ENCODE results near the gene NECAB3.
"Not testable (repeated sequence)": the region's sequence is repeated elsewhere in the genome, so short reads cannot be mapped to it uniquely, and the experiment has no call there.

Gene NECAB3, protein sequence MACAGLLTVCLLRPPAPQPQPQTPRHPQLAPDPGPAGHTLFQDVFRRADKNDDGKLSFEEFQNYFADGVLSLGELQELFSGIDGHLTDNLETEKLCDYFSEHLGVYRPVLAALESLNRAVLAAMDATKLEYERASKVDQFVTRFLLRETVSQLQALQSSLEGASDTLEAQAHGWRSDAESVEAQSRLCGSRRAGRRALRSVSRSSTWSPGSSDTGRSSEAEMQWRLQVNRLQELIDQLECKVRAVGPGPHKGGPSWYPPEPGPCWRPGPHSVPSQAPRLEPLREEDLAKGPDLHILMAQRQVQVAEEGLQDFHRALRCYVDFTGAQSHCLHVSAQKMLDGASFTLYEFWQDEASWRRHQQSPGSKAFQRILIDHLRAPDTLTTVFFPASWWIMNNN

DNA sequence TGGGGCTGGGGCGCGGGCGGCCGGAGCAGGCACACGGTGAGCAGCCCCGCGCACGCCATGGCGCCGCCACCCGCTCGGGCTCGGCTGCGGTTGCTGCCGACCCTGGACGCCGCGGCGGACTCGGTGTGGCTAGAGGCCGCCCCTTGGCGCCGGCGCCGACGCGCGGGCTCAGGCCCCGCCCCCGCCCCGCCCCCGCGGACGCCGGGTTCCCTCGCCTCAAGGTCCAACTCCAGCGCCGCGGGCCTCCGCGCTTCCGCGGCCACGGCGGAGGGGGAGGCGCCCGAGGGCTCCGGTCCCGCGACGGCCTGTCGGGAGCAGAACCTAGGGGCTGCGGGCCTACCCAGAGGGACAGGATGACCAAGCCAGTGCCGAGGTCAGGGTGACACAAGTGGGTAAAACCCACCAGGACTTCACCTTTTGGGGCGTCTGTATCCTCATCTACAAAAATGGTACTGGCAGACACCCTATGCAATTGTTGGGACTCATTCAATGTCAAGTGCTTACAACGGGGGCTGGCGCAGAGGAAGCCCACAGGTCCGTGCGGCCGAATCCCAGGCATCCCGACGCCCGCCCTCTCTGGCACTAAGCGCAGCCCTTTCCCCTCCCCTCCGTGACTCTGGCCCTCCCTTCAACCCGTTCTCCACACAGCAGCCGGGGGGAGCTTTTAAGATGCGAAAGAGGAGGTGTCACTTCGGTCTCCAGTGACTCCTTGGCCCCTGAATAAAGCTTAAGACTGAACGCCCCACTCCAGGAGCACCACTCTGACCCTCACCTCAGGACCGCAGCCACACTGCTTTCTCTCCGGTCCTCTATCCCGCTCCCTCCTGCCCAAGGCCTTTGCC, at the start of gene NECAB3:
NECAB3 (minus strand) TSS at position 135 of the 842 bp plus-strand sequence; CDS start at position 59, 76 bp downstream.
- DNase-seq = no peak

DNA sequence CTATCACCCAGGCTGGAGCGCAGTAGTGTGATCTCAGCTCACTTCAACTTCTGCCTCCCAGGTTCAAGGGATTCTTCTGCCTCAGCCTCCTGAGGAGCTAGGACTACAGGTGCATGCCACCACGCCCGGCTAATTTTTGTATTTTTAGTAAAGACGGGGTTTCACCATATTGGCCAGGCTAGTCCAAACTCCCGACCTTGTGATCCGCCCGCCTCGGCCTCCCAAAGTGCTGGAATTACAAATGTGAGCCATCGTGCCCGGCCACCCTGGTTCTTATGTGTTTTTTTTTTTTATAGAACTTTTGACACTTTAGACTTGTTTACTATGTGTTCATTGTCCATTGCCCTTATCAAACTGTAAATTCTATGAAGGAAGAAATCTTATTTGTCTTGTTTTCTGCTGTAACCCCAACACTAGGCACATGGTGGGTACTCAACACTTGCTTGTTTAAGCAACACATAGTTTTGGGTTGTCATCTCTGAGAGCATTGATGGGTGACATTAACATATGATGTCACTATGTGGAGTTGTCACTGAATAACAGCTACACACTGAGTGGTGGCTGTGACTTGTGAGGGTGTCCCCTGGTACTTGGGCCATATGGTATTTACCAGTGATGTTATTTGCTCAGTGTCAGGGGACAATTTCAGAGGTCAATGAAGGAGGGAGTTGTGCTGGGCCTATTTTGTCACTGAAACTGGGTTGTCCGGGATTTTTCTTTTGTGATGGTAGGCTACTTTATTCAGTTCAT, 47.3 kb upstream of the NECAB3 start:
- DNase-seq = no peak

DNA sequence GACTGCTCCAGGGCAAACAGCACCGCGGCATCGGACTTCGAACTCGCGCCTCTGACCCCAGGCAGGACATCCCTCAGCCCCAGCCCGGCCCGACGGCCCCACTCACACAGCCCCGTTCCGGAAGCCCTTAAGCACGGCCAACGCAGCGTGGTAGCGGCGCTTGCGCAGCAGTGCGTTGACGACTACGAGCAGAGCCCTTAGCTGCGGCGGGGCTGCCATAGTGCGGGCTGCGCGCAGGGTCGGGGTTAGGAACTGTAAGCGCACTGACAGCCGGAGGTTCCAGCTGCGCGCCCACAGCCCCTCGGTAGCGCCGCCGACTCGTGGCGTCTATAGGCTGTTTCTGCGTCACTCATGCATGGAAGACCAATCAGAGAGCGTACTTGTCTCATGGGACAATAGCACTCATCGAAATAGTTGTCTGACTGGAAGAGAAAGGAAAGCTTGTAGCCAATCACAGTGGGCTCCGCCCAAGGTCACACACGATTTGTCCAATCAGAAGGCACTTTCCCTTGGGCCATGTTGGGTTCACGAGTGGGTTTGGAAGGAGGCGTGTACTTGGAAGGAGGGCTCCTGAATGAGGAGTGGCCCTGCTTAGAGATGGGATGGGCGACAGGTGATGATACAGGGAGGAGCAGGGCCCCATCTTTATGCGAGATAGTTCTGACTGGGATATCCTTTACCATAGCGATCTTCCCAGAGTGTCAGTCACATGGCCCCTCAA, 45.9 kb upstream of the NECAB3 start, which contains the start of gene PXMP4:
PXMP4 (minus strand) TSS at position 322 of the 721 bp plus-strand sequence; CDS start at position 219, 103 bp downstream.
- DNase-seq = peak; percentile 93

DNA sequence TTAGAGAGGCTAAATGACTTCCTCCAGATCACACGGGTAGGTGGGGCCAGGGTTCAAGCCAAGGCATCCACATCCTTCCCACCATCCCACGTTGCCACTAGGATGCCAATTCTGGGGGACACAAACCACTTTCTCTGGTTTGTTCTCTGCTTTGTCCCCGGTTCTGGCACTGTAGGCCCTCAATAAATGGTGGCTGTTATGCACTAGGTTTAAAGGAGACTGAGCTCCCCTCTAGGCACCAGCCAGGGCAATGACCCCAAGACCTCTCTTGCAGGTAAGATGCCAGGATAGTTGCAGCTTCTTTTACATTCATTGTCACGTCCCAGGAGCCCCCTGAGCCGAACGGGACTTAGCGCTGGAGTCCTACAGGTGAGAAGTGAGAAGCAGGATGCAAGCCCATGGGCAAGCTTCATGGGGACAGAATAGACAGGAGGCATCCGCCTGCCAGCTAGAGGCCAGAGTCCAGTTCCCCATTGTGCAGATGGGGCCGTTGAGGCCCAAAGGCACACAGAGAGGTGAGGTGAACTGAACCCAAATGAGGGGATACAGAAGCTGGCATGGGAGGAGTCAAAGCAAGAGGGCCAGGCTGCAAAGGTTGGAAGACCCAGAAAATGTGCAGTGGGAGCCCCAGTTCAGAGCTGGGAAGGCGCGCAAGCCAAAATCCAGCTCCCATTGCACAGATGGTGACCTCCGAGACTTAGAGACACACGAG, 45.2 kb upstream of the NECAB3 start:
- no peak for DNase-seq

DNA sequence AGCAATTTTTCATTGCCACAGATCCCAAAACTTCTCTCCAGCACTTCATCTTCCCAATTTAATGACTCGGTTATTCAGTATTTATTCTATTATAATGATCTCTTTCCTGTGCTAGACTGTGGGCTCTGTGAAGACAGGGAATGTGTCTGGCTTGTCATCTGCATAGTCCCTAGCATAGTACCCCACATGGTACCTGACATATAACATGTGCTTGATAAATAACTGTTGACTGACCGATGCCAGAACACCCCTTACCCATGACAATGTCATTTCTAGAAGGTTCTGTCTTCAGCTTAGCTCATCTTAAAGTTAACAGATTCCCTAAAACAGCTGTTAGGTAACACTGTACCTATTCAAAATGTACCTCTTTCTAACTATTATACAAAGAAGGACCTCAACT, 42.3 kb upstream of the NECAB3 start:
- DNase-seq = no peak

DNA sequence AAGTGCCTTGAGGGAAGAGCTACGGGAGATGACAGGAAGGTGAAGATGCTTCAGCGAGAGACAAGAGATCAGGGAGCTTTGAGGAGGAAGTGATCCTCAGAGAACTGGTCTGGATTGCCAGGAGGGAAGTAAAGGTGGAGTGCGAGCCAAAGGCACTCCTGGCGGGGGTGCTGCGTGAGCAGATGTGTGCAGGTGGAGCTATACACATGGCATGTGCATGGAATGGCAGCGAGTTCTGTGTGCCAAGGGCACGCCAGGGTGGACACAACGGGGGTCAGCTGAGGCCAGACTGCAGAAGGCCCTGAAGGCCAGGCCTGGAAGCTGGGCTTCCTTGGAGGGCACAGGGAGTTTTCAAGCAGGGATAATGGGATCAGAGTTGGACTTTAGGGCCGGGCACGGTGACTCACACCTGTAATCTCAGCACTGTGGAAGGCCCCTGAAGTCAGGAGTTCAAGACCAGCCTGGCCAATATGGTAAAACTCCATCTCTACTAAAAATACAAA, 39.7 kb upstream of the NECAB3 start:
- no peak for DNase-seq

DNA sequence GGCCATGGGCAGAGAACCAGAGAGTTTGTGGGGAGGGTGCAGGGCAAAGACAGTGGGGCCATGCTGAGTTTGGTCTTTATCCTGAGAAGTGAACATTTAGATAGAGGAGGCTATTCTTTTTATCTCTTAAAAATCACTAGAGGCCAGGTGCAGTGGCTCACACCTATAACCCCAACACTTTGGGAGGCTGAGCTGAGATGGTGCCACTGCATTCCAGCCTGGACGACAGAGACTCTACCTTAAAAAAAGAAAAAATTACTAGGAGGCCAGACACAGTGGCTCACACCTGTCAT, 37.2 kb upstream of the NECAB3 start:
- DNase-seq = no peak

DNA sequence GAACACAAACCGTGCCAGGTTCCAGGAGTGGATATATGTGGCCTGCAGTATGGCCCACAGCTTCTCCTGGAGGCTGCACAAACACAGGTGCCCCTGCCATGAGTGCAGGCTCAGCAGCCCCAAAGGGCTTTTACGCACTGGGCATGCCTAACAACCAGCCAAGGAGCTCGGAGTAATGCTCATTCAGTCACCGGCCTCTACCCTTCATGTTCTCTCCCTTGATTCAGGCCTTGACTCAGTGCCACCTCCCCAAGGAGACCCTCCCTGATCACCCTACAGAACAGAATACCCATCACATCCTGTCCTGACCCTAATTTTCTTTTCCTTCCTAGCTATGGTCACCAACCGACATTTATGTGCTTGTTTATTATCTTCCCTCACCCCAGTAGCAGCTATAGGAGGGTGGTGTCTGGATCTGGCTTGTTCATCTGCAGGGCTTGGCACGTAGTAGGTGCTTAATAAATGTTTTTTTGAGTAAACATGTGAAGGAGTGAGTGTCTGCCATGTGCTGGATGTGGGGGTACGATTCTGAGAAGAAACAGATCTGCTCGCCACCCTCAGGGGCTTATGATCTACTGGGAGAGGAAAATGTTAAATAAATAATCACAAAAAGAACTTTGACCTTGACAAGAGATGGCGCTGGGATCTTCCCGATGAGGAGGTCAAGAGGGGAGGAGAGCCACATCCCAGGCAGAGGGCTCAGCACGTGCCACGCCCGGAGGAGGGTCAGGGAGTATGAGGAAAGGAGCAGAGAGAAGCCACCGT, 36.6 kb upstream of the NECAB3 start:
- no peak for DNase-seq

DNA sequence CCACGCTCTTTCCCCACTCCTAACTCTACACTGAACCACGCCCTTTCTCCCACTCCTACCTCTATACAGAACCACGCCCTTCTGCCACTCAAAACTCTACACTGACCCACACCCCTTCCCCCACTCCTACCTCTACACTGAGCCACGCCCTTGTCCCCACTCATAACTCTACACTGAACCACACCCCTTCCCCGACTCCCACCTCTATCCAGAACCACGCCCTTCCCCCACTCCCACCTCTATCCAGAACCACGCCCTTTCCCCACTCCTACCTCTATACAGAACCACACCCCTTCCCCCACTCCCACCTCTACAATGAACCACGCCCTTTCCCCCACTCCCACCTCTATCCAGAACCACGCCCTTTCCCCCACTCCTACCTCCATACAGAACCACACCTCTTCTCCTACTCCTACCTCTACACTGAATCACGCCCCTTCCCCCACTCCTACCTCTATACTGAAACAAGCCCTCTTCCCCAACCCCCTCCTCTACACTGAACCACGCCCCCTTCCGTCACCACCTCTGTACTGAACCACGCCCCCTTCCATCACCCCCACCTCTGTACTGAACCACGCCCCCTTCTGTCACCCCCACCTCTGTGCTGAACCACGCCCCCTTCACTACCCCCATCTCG, 35.8 kb upstream of the NECAB3 start:
- no peak for DNase-seq

DNA sequence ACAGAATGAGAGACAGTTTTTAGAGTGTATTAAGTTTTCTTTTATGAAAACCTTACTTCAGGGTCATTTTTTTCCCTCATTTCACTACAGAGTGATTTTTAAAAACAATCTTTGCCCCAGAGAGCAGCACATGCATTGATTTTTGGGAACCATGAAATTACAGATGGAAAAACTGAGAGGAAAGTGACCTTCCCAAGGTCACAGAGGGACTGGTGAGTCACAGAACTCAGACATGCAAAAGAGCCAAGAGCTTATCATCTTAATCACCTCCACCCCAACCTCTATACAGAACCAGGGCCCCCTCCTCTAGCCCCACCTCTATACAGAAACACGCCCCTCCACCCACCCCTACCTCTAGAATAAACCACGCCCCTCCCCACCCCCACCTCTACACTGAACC, 35.2 kb upstream of the NECAB3 start:
- no peak for DNase-seq

DNA sequence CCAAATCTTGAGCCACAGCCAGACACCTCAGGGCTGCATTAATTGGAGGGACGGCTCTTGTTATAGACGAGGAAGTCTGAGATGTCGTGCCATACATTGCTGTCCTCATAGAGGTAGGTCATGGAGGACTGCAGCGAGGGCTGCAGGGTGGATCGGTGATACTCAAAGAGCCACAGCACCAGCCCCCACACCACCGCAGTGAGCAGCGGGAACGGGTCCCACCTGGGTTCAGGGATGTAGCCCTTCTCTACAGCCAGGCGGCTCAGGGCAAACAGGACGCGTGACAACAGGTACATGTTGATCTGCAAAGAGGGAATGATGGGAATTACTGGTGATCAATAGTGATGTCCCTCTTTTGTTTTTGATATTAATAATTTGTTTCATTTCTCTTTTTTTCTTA, 33.4 kb upstream of the NECAB3 start:
- no peak for DNase-seq

DNA sequence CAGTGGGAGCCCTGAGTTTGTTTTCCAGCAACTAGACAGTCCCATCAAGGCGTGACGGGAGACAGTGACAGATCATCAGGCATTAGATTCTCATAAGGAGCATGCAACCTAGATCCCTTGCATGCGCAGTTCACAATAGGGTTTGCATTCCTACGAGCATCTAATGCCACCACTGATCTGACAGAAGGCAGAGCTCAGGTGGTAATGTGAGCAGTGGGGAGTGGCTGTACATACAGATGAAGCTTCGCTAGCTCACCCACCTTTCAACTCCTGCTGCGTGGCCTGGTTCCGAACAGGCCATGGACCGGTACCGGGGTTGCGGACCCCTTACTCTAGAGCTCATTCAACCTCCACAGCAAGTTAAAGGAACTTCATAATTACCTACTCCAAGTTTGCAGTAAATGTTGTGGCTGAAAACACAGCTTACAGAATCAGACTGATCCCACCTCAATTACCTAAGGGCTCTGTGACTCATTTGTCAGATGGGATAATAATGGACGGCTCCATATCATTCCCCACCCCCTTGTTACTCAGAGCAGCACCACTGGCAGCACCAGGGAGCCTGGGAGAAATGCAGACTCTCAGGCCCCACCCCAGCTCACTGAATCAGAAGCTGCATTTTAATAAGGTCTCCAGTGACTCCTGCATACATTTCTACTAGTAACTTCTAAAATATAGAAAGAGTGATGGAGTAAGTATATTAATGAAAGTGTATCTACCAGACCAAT, 30.1 kb upstream of the NECAB3 start:
- DNase-seq = no peak

DNA sequence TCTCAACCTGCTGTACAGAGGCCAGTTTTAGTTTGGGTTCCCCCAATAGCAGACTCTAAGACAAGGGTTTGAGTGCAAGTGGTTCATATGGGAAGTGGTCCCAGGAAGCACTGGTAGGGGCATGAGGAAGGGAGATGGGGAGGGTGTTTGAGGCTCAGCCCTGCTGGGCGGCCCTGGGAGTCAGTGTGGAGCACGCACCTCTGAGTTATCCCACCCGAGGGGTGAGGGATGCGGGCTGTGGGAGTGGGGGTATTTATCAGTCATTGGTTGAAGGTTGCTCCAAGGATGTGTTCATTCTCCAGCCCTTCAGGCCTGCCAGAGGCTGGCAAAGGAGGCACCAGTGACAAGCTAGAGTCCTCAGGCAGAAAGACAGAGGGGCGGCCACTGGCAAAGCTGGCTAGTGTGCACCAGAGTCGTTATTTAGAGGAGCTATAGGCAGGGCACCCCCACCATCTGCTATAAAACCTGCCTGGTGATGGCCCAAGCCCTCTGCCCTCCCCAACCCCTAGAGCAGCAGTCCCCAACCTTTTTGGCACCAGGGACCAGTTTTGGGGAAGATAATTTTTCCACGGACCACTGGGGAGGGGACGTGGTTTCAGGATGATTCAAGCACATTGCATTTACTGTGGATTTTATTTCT, 29.4 kb upstream of the NECAB3 start:
- DNase-seq = no peak

DNA sequence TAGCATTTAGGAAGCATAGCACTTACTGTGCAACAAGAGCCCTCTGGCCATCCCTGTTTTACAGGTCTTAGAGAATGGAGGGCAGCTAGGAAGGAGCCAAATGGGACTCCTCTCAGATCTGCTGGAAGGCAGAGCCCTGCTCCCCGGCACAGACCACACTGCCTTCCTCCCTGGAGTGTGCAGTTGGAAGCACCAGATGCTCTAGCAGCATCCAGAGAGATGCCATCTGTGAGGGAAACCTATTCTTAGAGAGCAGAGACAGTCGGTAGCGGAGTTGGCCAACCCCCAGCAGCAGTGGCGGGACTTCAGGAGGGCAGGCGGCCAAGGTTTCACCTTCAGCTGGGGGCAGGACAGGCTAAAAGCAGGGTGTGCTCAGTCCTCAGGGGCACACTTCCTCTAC, 28.6 kb upstream of the NECAB3 start:
- DNase-seq = no peak

DNA sequence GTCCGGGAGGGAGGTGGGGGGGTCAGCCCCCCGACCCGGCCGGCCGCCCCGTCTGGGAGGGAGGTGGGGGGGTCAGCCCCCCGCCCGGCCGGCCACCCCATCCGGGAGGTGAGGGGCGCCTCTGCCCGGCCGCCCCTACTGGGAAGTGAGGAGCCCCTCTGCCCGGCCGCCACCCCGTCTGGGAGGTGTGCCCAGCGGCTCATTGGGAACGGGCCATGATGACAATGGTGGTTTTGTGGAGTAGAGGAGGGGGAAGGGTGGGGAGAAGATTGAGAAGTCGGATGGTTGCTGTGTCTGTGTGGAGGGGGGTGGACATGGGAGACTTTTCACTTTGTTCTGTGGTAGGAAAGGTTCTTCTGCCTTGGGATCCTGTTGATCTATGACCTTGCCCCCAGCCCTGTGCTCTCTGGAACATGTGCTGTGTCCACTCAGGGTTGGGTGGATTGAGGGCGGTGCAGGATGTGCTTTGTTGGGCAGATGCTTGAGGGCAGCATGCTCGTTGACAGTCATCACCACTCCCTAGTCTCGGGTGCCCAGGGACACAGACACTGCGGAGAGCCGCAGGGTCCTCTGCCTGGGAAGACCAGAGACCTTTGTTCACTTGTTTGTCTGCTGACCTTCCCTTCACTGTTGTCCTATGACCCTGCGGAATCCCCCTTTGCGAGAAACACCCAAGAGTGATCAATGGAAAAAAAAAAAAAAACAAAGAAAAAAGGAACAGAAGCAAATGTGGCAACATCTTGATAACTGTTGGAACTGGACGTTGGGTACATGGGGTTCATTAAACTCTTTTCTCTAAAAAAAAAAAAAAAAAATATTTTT, 27.6 kb upstream of the NECAB3 start:
- DNase-seq = no peak

DNA sequence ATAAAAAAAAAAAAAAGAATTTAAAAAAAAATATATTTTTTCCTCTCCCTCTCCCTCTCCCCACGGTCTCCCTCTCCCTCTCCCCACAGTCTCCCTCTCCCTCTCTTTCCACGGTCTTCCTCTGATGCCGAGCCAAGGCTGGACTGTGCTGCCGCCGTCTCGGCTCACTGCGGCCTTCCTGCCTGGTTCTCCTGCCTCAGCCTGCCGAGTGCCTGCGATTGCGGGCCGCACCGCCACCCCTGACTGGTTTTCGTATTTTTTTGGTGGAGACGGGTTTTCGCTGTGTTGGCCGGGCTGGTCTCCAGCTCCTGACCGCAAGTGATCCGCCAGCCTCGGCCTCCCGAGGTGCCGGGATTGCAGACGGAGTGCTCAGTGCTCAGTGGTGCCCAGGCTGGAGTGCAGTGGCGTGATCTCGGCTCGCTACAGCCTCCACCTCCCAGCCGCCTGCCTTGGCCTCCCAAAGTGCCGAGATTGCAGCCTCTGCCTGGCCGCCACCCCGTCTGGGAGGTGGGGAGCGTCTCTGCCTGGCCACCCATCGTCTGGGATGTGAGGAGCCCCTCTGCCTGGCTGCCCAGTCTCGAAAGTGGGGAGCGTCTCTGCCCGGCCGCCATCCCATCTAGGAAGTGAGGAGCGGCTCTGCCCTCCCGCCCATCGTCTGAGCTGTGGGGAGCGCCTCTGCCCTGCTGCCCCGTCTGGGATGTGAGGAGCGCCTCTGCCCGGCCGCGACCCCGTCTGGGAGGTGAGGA, 26.6 kb upstream of the NECAB3 start:
- DNase-seq = not testable (repeated sequence)

DNA sequence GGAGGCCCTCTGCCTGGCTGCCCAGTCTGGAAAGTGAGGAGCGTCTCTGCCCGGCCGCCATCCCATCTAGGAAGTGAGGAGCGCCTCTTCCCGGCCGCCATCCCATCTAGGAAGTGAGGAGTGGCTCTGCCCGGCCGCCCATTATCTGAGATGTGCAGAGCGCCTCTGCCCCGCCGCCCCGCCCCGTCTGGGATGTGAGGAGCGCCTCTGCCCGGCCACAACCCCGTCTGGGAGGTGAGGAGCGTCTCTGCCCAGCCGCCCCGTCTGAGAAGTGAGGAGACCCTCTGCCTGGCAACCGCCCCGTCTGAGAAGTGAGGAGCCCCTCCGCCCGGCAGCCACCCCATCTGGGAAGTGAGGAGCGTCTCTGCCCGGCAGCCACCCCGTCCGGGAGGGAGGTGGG, 24.7 kb upstream of the NECAB3 start:
- DNase-seq = not testable (repeated sequence)

DNA sequence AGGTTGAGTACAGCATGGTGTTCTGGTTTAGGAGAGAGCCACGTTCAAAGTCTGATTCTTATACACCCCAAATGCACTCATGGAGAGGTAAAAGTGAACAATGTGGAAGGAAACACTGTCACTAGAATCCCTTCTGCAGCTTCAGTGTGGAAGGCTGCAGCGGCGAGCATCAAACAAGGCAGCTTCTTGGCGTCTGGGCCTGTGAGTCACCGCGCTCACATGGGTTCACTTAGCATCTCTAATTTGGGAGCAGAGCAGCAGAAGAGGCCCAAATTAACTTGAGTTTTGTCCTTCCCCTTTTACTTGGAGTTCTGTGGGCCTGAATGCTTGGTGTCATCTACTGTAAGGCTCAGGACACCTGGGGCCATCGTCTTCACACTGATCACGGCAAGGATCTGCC, 22.9 kb upstream of the NECAB3 start:
- DNase-seq = no peak
